Calu3 (cell line): ENCODE data around the gene CLCA1. TPM values are rescaled to one million over a fixed set of nuclear protein-coding genes. Genes with fewer than 3 reads are reported as not detected.

Experiments used
- BruUV-seq: library from RNA; stranded (reverse); fragments of 400-500 nt; replicated peaks from 2 replicates; lab custom pipeline; 2021; lab: Mats Ljungman, UMichigan
- CTCF ChIA-PET: fragments of 300-600 bp; sonication (Branson Sonifier 250); formaldehyde crosslinking; loops from one replicate; lab custom pipeline; 2022; ENCODE audit warnings: antibody characterized with exemption; lab: Charles Lee
- DNase-seq: peaks from one replicate; pipeline ENCODE4 v3.0.0; 2022
- H3K27ac Mint-ChIP-seq: one replicate; pipeline ENCODE4 v1.8.0; 2022; ENCODE audit warnings: mixed read lengths; ENCODE audit not compliant: unreplicated experiment
- H3K27me3 Mint-ChIP-seq: one replicate; pipeline ENCODE4 v1.8.0; 2022; ENCODE audit warnings: mixed read lengths; ENCODE audit not compliant: unreplicated experiment
- H3K36me3 Mint-ChIP-seq: one replicate; pipeline ENCODE4 v1.8.0; 2022; ENCODE audit warnings: mild to moderate bottlenecking, moderate library complexity, mixed read lengths; ENCODE audit not compliant: insufficient read depth, unreplicated experiment
- H3K4me1 Mint-ChIP-seq: one replicate; pipeline ENCODE4 v1.8.0; 2022; ENCODE audit warnings: mild to moderate bottlenecking, low read depth, mixed read lengths; ENCODE audit not compliant: unreplicated experiment
- H3K4me3 Mint-ChIP-seq: one replicate; pipeline ENCODE4 v1.8.0; 2022; ENCODE audit warnings: mild to moderate bottlenecking, low read depth, moderate library complexity, mixed read lengths; ENCODE audit not compliant: unreplicated experiment
- H3K9me3 Mint-ChIP-seq: one replicate; pipeline ENCODE4 v1.8.0; 2022; ENCODE audit warnings: low read depth, mixed read lengths; ENCODE audit not compliant: unreplicated experiment
- intact Hi-C: fragments of 100-400 bp; cut with micrococcal nuclease; formaldehyde crosslinking; loops from one replicate; pipeline ENCODE4 v1.10.0; 2022; ENCODE audit not compliant: unreplicated experiment
- total RNA-seq: library from RNA; stranded (reverse); gene quantifications from 2 replicates; pipeline ENCODE4 v1.2.3, GENCODE V29; 2022
- TF ChIP-seq, protein P1 (sequence below): fragments of 200-600 bp; IDR thresholded peaks from one replicate; pipeline ENCODE4 v1.8.0; 2022; ENCODE audit warnings: antibody characterized with exemption; ENCODE audit not compliant: unreplicated experiment

Gene CLCA1
- total RNA-seq, 1 experiment from 2014 or later: not detected

DNA sequence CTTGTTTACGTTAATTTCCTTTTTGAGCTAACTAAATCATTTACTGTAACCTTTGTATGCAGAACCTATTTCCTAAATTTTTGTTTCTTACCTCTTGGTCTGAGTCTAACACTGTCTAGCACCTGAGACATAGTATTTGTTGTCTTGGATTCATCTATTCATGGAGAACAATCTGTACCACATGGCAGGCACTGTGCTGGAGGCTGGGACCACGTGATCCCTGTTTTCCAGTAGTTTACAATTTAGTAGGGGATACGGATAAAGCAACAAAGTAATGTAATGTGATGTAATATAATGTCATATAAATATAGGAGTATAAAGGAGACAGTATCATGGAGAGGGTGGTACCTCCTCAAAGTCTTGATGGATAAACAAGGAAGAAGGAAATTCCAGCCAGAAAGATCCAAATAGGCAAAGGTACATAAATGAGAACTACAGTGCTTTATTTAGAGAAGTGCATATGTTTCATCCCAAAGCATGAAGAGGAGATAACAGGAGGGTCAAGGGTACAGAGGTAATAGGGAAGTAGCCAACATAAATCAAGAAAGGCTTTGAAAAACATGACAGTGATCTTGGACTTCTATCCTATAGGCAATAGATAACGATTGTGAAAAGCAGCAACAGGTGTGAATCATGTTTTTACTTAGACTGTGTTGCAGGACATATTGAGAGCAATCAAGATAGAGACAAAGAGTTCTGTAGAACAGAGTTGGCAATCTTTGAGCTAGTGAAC lies 52.2 kb downstream of the CLCA1 start:
- DNase-seq: no peak
- no peaks in the 10 kb centered on the region for H3K27me3 Mint-ChIP-seq
- no peaks in the 10 kb centered on the region for H3K9me3 Mint-ChIP-seq
- H3K36me3 Mint-ChIP-seq: no peaks in the 10 kb centered on the region
- intact Hi-C loops: no loop called here
- H3K27ac Mint-ChIP-seq: no peak overlapping the region
- H3K4me1 Mint-ChIP-seq: peaks cover 20% of the 10 kb centered on the region
- TF ChIP-seq, protein P1, sequence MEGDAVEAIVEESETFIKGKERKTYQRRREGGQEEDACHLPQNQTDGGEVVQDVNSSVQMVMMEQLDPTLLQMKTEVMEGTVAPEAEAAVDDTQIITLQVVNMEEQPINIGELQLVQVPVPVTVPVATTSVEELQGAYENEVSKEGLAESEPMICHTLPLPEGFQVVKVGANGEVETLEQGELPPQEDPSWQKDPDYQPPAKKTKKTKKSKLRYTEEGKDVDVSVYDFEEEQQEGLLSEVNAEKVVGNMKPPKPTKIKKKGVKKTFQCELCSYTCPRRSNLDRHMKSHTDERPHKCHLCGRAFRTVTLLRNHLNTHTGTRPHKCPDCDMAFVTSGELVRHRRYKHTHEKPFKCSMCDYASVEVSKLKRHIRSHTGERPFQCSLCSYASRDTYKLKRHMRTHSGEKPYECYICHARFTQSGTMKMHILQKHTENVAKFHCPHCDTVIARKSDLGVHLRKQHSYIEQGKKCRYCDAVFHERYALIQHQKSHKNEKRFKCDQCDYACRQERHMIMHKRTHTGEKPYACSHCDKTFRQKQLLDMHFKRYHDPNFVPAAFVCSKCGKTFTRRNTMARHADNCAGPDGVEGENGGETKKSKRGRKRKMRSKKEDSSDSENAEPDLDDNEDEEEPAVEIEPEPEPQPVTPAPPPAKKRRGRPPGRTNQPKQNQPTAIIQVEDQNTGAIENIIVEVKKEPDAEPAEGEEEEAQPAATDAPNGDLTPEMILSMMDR: no peak
- CTCF ChIA-PET: no interaction called here
- no TSS peak for BruUV-seq
- H3K4me3 Mint-ChIP-seq: no peak overlapping the region

DNA sequence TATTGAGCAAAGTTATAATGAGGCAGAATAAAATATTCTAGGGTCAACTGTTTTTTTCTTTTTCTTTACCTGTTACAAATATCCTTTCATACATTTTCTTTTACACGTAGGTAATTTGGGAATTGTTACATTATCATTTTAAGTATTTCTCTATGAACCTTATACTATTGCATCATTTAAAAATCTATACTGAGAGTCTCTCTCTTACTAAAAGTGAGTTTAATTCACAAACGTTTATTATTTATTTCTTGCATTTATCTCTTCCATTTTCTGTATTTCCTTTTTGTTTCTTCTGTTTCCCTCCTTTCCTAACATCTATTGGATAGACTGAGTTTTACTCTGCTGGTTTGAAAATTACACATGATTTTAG lies 52.8 kb downstream of the CLCA1 start:
- Mint-ChIP-seq H3K27me3 (no peaks in the 10 kb centered on the region), H3K36me3 (no peaks in the 10 kb centered on the region), H3K4me1 (peaks cover 15% of the 10 kb centered on the region), H3K4me3 (no peak overlapping the region), H3K9me3 (peaks cover 2% of the 10 kb centered on the region), H3K27ac (no peak overlapping the region)
- CTCF ChIA-PET: no interaction called here
- intact Hi-C loops: no loop called here
- BruUV-seq: no TSS peak
- DNase-seq: no peak
- TF ChIP-seq, protein P1: no peak

DNA sequence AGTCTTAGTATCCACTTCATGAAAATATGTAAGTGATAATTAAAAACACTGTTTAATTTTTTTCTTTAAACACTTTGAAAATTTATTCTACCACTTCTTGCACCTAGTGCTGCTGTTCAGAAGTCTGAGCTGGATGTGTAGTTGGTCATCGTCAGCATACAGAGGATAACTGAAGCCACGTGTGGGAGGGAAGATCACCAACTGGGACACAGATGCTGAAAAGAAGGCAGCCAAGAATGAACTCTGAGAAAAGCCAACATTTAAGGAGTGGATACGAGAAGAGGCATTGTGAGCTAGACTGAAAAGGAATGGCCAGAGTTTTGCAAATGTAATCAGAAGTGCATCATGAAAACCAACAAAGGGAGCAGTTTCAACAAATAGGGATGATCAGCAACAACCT lies 53.5 kb downstream of the CLCA1 start:
- no peaks in the 10 kb centered on the region for H3K27me3 Mint-ChIP-seq
- DNase-seq: no peak
- H3K9me3 Mint-ChIP-seq: peaks cover 2% of the 10 kb centered on the region
- intact Hi-C loops: no loop called here
- CTCF ChIA-PET: no interaction called here
- peaks cover 11% of the 10 kb centered on the region for H3K4me1 Mint-ChIP-seq
- TF ChIP-seq, protein P1: no peak
- BruUV-seq: no TSS peak
- no peak overlapping the region for H3K4me3 Mint-ChIP-seq
- no peak overlapping the region for H3K27ac Mint-ChIP-seq
- no peaks in the 10 kb centered on the region for H3K36me3 Mint-ChIP-seq

DNA sequence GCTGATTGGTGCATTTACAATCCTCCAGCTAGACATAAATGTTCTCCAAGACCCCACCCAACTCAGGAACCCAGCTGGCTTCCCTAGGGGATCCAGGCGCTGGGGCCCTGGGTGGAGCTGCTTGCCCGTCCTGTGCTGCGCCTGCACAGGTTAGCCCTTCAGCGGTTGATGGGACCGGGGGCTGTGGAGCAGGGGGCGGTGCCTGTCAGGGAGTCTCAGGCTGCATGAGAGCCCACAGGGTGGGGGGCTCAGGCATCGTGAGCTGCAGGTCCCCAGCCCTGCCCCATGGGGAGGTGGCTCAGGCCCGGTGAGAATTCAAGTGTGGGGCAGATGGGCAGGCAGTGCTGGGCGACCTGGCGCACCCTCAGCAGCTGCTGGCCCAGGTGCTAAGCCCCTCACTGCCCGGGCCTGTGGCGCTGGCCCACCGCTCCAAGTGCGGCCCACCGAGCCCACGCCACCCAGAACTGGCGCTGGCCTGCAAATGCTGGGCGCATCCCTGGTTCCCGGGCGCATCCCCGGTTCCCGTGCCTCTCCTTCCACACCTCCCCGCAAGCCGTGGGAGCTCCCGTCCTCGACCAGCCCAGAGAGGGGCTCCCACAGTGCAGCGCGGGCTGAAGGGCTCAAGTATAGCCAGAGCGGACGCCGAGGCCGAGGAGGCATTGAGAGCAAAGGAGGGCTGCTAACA lies 55.1 kb downstream of the CLCA1 start:
- H3K4me3 Mint-ChIP-seq: no peak overlapping the region
- intact Hi-C loops: no loop called here
- no TSS peak for BruUV-seq
- H3K9me3 Mint-ChIP-seq: peaks cover 5% of the 10 kb centered on the region
- H3K27me3 Mint-ChIP-seq: no peaks in the 10 kb centered on the region
- DNase-seq: no peak
- CTCF ChIA-PET: no interaction called here
- H3K4me1 Mint-ChIP-seq: peaks cover 18% of the 10 kb centered on the region
- TF ChIP-seq, protein P1: no peak
- no peaks in the 10 kb centered on the region for H3K36me3 Mint-ChIP-seq
- no peak overlapping the region for H3K27ac Mint-ChIP-seq
